H1 (cell line): ENCODE results near the gene HOXB4.

Experiments used
- CHD7 ChIP-seq: fragments of 300-600 bp; sonication (generic); IDR thresholded peaks from 2 replicates; pipeline ENCODE4 v1.7.1; 2012; ENCODE audit warnings: low read length, moderate library complexity, mild to moderate bottlenecking, inconsistent platforms; ENCODE audit not compliant: insufficient replicate concordance
- GABPA ChIP-seq: IDR thresholded peaks from 2 replicates; pipeline ENCODE4 v1.6.1; 2011; ENCODE audit warnings: mild to moderate bottlenecking, low read length, moderate library complexity, borderline replicate concordance; ENCODE audit not compliant: insufficient read depth
- JUN ChIP-seq: IDR thresholded peaks from 2 replicates; pipeline ENCODE4 v1.6.1; 2011; ENCODE audit warnings: low read depth, mild to moderate bottlenecking, improper control_type of control experiment, low read length
- PHF8 ChIP-seq: fragments of 200-600 bp; sonication (generic); conservative IDR thresholded peaks from 2 replicates; pipeline ENCODE4 v1.7.1; 2012; ENCODE audit warnings: low read depth, mild to moderate bottlenecking, inconsistent platforms, low read length, moderate library complexity
- POLR2AphosphoS5 ChIP-seq: IDR thresholded peaks from 2 replicates; pipeline ENCODE4 v1.6.1; 2011; ENCODE audit warnings: low read depth, low read length
- SIN3A ChIP-seq, 2 experiments: IDR thresholded peaks in 1 of 2; conservative IDR thresholded peaks in 1 of 2; 2 replicates each; pipeline ENCODE4 v1.6.1; 2011 to 2012; ENCODE audit warnings: low read length in 2 of 2, improper control_type of control experiment in 1 of 2, low read depth in 1 of 2, mild to moderate bottlenecking in 1 of 2
- TF ChIP-seq, protein P1 (sequence below), 3 experiments: IDR thresholded peaks; 1 replicate in 2 of 3; 2 replicates in 1 of 3; pipeline versions ENCODE4 v1.5.1 to v1.6.1; 2011; ENCODE audit warnings: low read length in 3 of 3, mild to moderate bottlenecking in 3 of 3, inconsistent platforms in 2 of 3, low read depth in 1 of 3, moderate library complexity in 1 of 3; ENCODE audit not compliant: insufficient read depth in 1 of 3; ENCODE audit errors: control extremely low read depth in 1 of 3

DNA sequence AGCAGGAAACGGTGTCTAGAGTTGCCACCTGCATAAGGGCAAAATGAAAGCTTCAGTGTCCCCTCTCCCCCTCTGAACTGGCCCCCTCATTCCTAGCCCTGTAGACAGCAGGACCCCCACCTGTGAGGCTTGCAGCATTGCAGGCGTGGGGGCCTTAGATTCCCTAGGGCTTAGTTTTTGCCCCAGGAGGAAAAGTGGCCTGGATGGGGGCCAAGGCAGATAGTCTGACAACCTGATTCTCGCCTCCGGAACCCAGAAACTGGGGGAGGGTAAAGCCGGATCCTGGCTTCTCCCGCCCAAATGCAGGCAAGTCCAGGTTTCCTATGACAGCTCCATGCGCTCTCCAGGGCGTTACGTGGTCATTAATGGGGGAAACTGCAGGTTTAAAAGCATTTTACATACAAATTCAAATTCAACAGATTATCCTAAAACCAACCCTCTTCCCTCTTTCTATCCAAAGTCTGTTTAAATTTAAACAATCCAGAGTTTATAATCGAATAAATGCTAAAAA lies 27.3 kb upstream of the HOXB4 start:
- no peak for TF ChIP-seq POLR2AphosphoS5
- TF ChIP-seq SIN3A (conservative IDR thresholded peaks at IDR 0.05 in 1 of 2, IDR thresholded peaks at IDR 0.05 in 1 of 2; ENCODE audit: low read depth in 1 of 2, low read length in 2 of 2): no peak
- TF ChIP-seq, protein P1, sequence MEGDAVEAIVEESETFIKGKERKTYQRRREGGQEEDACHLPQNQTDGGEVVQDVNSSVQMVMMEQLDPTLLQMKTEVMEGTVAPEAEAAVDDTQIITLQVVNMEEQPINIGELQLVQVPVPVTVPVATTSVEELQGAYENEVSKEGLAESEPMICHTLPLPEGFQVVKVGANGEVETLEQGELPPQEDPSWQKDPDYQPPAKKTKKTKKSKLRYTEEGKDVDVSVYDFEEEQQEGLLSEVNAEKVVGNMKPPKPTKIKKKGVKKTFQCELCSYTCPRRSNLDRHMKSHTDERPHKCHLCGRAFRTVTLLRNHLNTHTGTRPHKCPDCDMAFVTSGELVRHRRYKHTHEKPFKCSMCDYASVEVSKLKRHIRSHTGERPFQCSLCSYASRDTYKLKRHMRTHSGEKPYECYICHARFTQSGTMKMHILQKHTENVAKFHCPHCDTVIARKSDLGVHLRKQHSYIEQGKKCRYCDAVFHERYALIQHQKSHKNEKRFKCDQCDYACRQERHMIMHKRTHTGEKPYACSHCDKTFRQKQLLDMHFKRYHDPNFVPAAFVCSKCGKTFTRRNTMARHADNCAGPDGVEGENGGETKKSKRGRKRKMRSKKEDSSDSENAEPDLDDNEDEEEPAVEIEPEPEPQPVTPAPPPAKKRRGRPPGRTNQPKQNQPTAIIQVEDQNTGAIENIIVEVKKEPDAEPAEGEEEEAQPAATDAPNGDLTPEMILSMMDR (IDR thresholded peaks at IDR 0.05; ENCODE audit: control extremely low read depth in 1 of 3, insufficient read depth in 1 of 3, low read depth in 1 of 3, low read length in 3 of 3): no peak
- no peak for TF ChIP-seq GABPA
- TF ChIP-seq PHF8: no peak
- TF ChIP-seq CHD7: no peak
- TF ChIP-seq JUN: no peak
